GM12892 (cell line): ENCODE measurements around the gene BRPF1.

Experiments
- POLR2A ChIP-seq: IDR thresholded peaks from 2 replicates; pipeline ENCODE4 v1.6.1; 2011; ENCODE audit warnings: low read depth, low read length, control low read depth
- TAF1 ChIP-seq: IDR thresholded peaks from 2 replicates; pipeline ENCODE4 v1.6.1; 2011; ENCODE audit warnings: low read depth, mild to moderate bottlenecking, control low read depth, low read length, borderline replicate concordance

- TF ChIP-seq TAF1, result no peak
- TF ChIP-seq POLR2A, result no peak
These were observed 49.4 kb upstream of the BRPF1 start for GRCh38 chr3:9682096-9682495.
